ENCODE data around the gene ANP32E.
A peak's percentile ranks its signal among the peaks of the same experiment; 100 is the strongest.

The ANP32E gene

GRCh38 chr1:150235852-150236613 is at the start of gene ANP32E:
Gene ANP32E (minus strand): TSS chr1:150236112. CDS start chr1:150235786, 326 bp downstream.
- H3K9ac ChIP-seq (ENCODE audit: low read depth, low read length): peak within 1 kb of the TSS; percentile 96
- H3K9me3 ChIP-seq (ENCODE audit: control insufficient read depth, insufficient read depth, low read length): no peaks in the 10 kb centered on the region; the same call in 1 of the 2 replicates
- peaks cover 5% of the 10 kb centered on the region; the same call in 1 of the 2 replicates for H3K36me3 ChIP-seq (ENCODE audit: insufficient read depth, low read length)
- H3K4me1 ChIP-seq (ENCODE audit: insufficient read depth, low read length): peaks cover 10% of the 10 kb centered on the region

GRCh38 chr1:150283260-150283659 is 47.3 kb upstream of the ANP32E start:
- peaks cover 5% of the 10 kb centered on the region; the same call in 1 of the 2 replicates for H3K36me3 ChIP-seq (ENCODE audit: insufficient read depth, low read length)
- peak overlapping the region; percentile 74; the same call in 1 of the 2 replicates for H3K9ac ChIP-seq (ENCODE audit: low read depth, low read length)
- H3K9me3 ChIP-seq (ENCODE audit: control insufficient read depth, insufficient read depth, low read length): no peaks in the 10 kb centered on the region
- H3K4me1 ChIP-seq (ENCODE audit: insufficient read depth, low read length): no peaks in the 10 kb centered on the region; the same call in 1 of the 2 replicates

GRCh38 chr1:150282558-150282958 is 46.6 kb upstream of the ANP32E start:
- H3K4me1 ChIP-seq (ENCODE audit: insufficient read depth, low read length): no peaks in the 10 kb centered on the region; the same call in 1 of the 2 replicates
- no peaks in the 10 kb centered on the region for H3K9me3 ChIP-seq (ENCODE audit: control insufficient read depth, insufficient read depth, low read length)
- peaks cover 5% of the 10 kb centered on the region; the same call in 1 of the 2 replicates for H3K36me3 ChIP-seq (ENCODE audit: insufficient read depth, low read length)
- peak overlapping the region; percentile 74 for H3K9ac ChIP-seq (ENCODE audit: low read depth, low read length)

- H3K9ac ChIP-seq (ENCODE audit: low read depth, low read length): peak within 1 kb of the TSS; percentile 74
- H3K9me3 ChIP-seq (ENCODE audit: control insufficient read depth, insufficient read depth, low read length): no peaks in the 10 kb centered on the region
- peaks cover 5% of the 10 kb centered on the region; the same call in 1 of the 2 replicates for H3K36me3 ChIP-seq (ENCODE audit: insufficient read depth, low read length)
- H3K4me1 ChIP-seq (ENCODE audit: insufficient read depth, low read length): no peaks in the 10 kb centered on the region; the same call in 1 of the 2 replicates
Measured at GRCh38 chr1:150281758-150282557, 46.0 kb upstream of the ANP32E start, which contains the start of gene CIART. Gene CIART (plus strand): TSS chr1:150282554. CDS start chr1:150283268, 714 bp downstream.

GRCh38 chr1:150281221-150281757 is 45.4 kb upstream of the ANP32E start:
- Histone ChIP-seq H3K4me1 (ENCODE audit: insufficient read depth, low read length) (no peaks in the 10 kb centered on the region; the same call in 1 of the 2 replicates), H3K36me3 (ENCODE audit: insufficient read depth, low read length) (peaks cover 1% of the 10 kb centered on the region; the same call in 1 of the 2 replicates), H3K9ac (ENCODE audit: low read depth, low read length) (peak overlapping the region; percentile 50), H3K9me3 (ENCODE audit: control insufficient read depth, insufficient read depth, low read length) (no peaks in the 10 kb centered on the region)

GRCh38 chr1:150280138-150280707 is 44.3 kb upstream of the ANP32E start:
- Histone ChIP-seq H3K9ac (ENCODE audit: low read depth, low read length) (no peak overlapping the region), H3K4me1 (ENCODE audit: insufficient read depth, low read length) (no peaks in the 10 kb centered on the region; the same call in 1 of the 2 replicates), H3K36me3 (ENCODE audit: insufficient read depth, low read length) (no peaks in the 10 kb centered on the region), H3K9me3 (ENCODE audit: control insufficient read depth, insufficient read depth, low read length) (no peaks in the 10 kb centered on the region)

GRCh38 chr1:150273311-150273710 is 37.4 kb upstream of the ANP32E start:
- H3K9ac ChIP-seq (ENCODE audit: low read depth, low read length): no peak overlapping the region
- H3K4me1 ChIP-seq (ENCODE audit: insufficient read depth, low read length): peaks cover 14% of the 10 kb centered on the region

GRCh38 chr1:150271291-150271959 is 35.5 kb upstream of the ANP32E start:
- Histone ChIP-seq H3K9ac (ENCODE audit: low read depth, low read length) (no peak overlapping the region), H3K36me3 (ENCODE audit: insufficient read depth, low read length) (peaks cover 10% of the 10 kb centered on the region; the same call in 1 of the 2 replicates), H3K4me1 (ENCODE audit: insufficient read depth, low read length) (peaks cover 14% of the 10 kb centered on the region), H3K9me3 (ENCODE audit: control insufficient read depth, insufficient read depth, low read length) (no peaks in the 10 kb centered on the region)

More at GRCh38 chr1:150273311-150273710, 37.4 kb upstream of the ANP32E start:
- no peaks in the 10 kb centered on the region for H3K36me3 ChIP-seq (ENCODE audit: insufficient read depth, low read length)
- no peaks in the 10 kb centered on the region for H3K9me3 ChIP-seq (ENCODE audit: control insufficient read depth, insufficient read depth, low read length)

GRCh38 chr1:150269451-150269850 is 33.5 kb upstream of the ANP32E start:
- Histone ChIP-seq H3K9ac (ENCODE audit: low read depth, low read length) (peak overlapping the region; percentile 94), H3K9me3 (ENCODE audit: control insufficient read depth, insufficient read depth, low read length) (no peaks in the 10 kb centered on the region), H3K36me3 (ENCODE audit: insufficient read depth, low read length) (peaks cover 18% of the 10 kb centered on the region; the same call in 1 of the 2 replicates), H3K4me1 (ENCODE audit: insufficient read depth, low read length) (peaks cover 14% of the 10 kb centered on the region)

- Histone ChIP-seq H3K9ac (ENCODE audit: low read depth, low read length) (peak within 1 kb of the TSS; percentile 94), H3K9me3 (ENCODE audit: control insufficient read depth, insufficient read depth, low read length) (no peaks in the 10 kb centered on the region), H3K4me1 (ENCODE audit: insufficient read depth, low read length) (peaks cover 14% of the 10 kb centered on the region), H3K36me3 (ENCODE audit: insufficient read depth, low read length) (peaks cover 22% of the 10 kb centered on the region; the same call in 1 of the 2 replicates)
Measured at GRCh38 chr1:150268705-150269403, 32.9 kb upstream of the ANP32E start, which contains the start of gene APH1A. Gene APH1A (minus strand): TSS chr1:150269016. CDS start chr1:150268810, 206 bp downstream.

- Histone ChIP-seq H3K9me3 (ENCODE audit: control insufficient read depth, insufficient read depth, low read length) (no peaks in the 10 kb centered on the region), H3K4me1 (ENCODE audit: insufficient read depth, low read length) (peaks cover 12% of the 10 kb centered on the region), H3K9ac (ENCODE audit: low read depth, low read length) (peak overlapping the region; percentile 94), H3K36me3 (ENCODE audit: insufficient read depth, low read length) (peaks cover 22% of the 10 kb centered on the region; the same call in 1 of the 2 replicates)
Measured at GRCh38 chr1:150268340-150268704, 32.4 kb upstream of the ANP32E start.

GRCh38 chr1:150267896-150268295 is 32.0 kb upstream of the ANP32E start:
- Histone ChIP-seq H3K4me1 (ENCODE audit: insufficient read depth, low read length) (peaks cover 8% of the 10 kb centered on the region), H3K36me3 (ENCODE audit: insufficient read depth, low read length) (peaks cover 22% of the 10 kb centered on the region; the same call in 1 of the 2 replicates), H3K9ac (ENCODE audit: low read depth, low read length) (peak overlapping the region; percentile 94), H3K9me3 (ENCODE audit: control insufficient read depth, insufficient read depth, low read length) (no peaks in the 10 kb centered on the region)

- Histone ChIP-seq H3K9ac (ENCODE audit: low read depth, low read length) (no peak overlapping the region), H3K36me3 (ENCODE audit: insufficient read depth, low read length) (peaks cover 22% of the 10 kb centered on the region; the same call in 1 of the 2 replicates), H3K9me3 (ENCODE audit: control insufficient read depth, insufficient read depth, low read length) (no peaks in the 10 kb centered on the region), H3K4me1 (ENCODE audit: insufficient read depth, low read length) (peaks cover 3% of the 10 kb centered on the region; the same call in 1 of the 2 replicates)
Measured at GRCh38 chr1:150263549-150263948, 27.6 kb upstream of the ANP32E start.
